Vagina (tissue), 2 donors: ENCODE data around the gene VCPKMT. TPM values are rescaled to one million over a fixed set of nuclear protein-coding genes. Genes with fewer than 3 reads are reported as not detected.
A peak's percentile ranks its signal among the peaks of the same experiment; 100 is the strongest.
"Not testable (repeated sequence)": the region's sequence is repeated elsewhere in the genome, so short reads cannot be mapped to it uniquely, and the experiment has no call there.

Experiments
- DNase-seq, 2 donors: peaks; one replicate each; pipeline ENCODE4 v3.0.0-alpha.2; 2017; ENCODE audit errors: extremely low spot score in 2 of 2
- H3K27ac ChIP-seq: fragments of 200-600 bp; sonication (generic); one replicate; pipeline ENCODE4 v1.5.1; 2019
- H3K27me3 ChIP-seq: fragments of 200-600 bp; sonication (generic); one replicate; pipeline ENCODE4 v1.5.1; 2019
- H3K36me3 ChIP-seq, 2 donors: fragments of 200-600 bp; sonication (generic); one replicate each; pipeline ENCODE4 v1.5.1; 2017 to 2019
- H3K4me1 ChIP-seq: fragments of 200-600 bp; sonication (generic); one replicate; pipeline ENCODE4 v1.5.1; 2019
- H3K4me3 ChIP-seq, 2 donors: fragments of 200-600 bp; sonication (generic); 1 replicate in 1 of 2; 2 replicates in 1 of 2; pipeline ENCODE4 v1.5.1; 2016 to 2019
- H3K9me3 ChIP-seq: fragments of 200-600 bp; sonication (generic); one replicate; pipeline ENCODE4 v1.5.1; 2019
- POLR2A ChIP-seq, 2 donors: fragments of 450-650 bp; IDR thresholded peaks; one replicate each; pipeline ENCODE4 v1.6.1; 2017; ENCODE audit warnings: antibody characterized with exemption in 2 of 2, mild to moderate bottlenecking in 2 of 2, moderate library complexity in 2 of 2
- POLR2AphosphoS5 ChIP-seq, 2 donors: sonication (generic); formaldehyde crosslinking; IDR thresholded peaks; one replicate each; pipeline ENCODE4 v1.9.0; 2017; ENCODE audit warnings: antibody characterized with exemption in 2 of 2, mild to moderate bottlenecking in 2 of 2, low read depth in 1 of 2; ENCODE audit not compliant: insufficient read depth in 1 of 2
- intact Hi-C: fragments of 100-400 bp; cut with DNase I; formaldehyde crosslinking; loops from one replicate; pipeline ENCODE4 v1.15.1; 2023
- total RNA-seq: library from RNA; depleted of rRNA; stranded (reverse); fragments of >200 nt; gene quantifications from one replicate; pipeline ENCODE4 v1.2.3, GENCODE V29; 2016
- TF ChIP-seq, protein P1 (sequence below), 3 experiments: fragments of 450-650 bp in 2 of 3; fragments of 200-600 bp in 1 of 3; sonication (generic) in 1 of 3; IDR thresholded peaks; one replicate each; pipeline ENCODE4 v1.5.1; 2017 to 2019; ENCODE audit warnings: antibody characterized with exemption in 3 of 3, mild to moderate bottlenecking in 2 of 3, moderate library complexity in 2 of 3

VCPKMT gene
- total RNA-seq, 1 donor from 2014 or later, result 2.5 TPM

DNA sequence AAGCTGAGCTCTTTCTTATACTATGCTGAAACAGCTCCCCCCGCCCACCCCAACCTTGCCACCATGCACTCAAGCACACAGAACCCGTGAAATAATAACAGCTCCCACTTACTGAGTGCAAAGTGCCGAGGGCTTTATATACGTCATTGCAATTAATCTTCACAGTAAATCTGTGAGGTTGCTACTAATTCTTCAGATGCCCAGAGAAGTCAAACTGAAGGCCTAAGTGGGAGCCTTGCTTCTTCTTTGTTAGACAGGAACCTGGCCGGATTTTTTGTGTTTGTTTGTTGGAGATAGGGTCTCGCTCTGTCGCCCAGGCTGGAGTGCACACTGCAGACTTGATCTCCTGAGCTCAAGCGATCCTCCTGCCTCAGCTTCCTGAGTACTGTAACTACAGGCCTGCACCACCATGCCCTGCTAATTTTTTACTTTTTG lies 34.0 kb downstream of the VCPKMT start:
- intact Hi-C loops, result no loop called here
- no peak for TF ChIP-seq POLR2A (IDR thresholded peaks at IDR 0.05)
- TF ChIP-seq, protein P1, sequence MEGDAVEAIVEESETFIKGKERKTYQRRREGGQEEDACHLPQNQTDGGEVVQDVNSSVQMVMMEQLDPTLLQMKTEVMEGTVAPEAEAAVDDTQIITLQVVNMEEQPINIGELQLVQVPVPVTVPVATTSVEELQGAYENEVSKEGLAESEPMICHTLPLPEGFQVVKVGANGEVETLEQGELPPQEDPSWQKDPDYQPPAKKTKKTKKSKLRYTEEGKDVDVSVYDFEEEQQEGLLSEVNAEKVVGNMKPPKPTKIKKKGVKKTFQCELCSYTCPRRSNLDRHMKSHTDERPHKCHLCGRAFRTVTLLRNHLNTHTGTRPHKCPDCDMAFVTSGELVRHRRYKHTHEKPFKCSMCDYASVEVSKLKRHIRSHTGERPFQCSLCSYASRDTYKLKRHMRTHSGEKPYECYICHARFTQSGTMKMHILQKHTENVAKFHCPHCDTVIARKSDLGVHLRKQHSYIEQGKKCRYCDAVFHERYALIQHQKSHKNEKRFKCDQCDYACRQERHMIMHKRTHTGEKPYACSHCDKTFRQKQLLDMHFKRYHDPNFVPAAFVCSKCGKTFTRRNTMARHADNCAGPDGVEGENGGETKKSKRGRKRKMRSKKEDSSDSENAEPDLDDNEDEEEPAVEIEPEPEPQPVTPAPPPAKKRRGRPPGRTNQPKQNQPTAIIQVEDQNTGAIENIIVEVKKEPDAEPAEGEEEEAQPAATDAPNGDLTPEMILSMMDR (IDR thresholded peaks at IDR 0.05), result no peak
- TF ChIP-seq POLR2AphosphoS5 (IDR thresholded peaks at IDR 0.05; ENCODE audit: insufficient read depth in 1 of 2, low read depth in 1 of 2), result no peak

DNA sequence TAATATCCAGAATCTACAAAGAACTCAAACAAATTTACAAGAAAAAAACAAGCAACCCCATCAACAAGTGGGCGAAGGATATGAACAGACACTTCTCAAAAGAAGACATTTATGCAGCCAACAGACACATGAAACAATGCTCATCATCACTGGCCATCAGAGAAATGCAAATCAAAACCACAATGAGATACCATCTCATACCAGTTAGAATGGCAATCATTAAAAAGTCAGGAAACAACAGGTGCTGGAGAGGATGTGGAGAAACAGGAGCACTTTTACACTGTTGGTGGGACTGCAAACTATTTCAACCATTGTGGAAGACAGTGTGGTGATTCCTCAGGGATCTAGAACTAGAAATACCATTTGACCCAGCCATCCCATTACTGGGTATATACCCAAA lies 37.3 kb downstream of the VCPKMT start:
- H3K4me1 ChIP-seq, result peaks cover 23% of the 10 kb centered on the region
- H3K4me3 ChIP-seq, intact Hi-C loops, H3K27me3 ChIP-seq, H3K9me3 ChIP-seq, DNase-seq, H3K27ac ChIP-seq, H3K36me3 ChIP-seq: not testable (repeated sequence)

More for the DNA sequence above, 34.0 kb downstream of the VCPKMT start:
- no peak for DNase-seq
- Histone ChIP-seq H3K9me3 (no peaks in the 10 kb centered on the region), H3K27me3 (no peaks in the 10 kb centered on the region), H3K36me3 (no peaks in the 10 kb centered on the region), H3K4me3 (no peak overlapping the region), H3K4me1 (peaks cover 23% of the 10 kb centered on the region), H3K27ac (peak overlapping the region; percentile 50)

DNA sequence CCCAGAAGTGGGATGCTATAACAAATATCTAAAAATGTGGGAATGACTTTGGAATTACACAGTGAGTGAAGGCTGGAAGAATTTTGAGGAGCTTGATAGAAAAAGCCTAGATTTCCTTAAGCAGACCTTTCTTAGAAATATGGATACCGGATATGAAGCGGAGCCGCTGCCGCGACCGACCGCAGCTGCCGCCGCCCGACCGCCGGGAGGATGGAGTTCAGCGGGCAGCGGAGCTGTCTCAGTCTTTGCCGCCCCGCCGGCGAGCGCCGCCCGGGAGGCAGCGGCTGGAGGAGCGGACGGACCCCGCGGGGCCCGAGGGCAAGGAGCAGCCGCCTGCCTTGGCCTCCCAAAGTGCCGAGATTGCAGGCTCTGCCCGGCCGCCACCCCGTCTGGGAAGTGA lies 42.7 kb downstream of the VCPKMT start:
- H3K27ac ChIP-seq, intact Hi-C loops, H3K4me3 ChIP-seq, H3K36me3 ChIP-seq, H3K4me1 ChIP-seq, DNase-seq, H3K9me3 ChIP-seq, H3K27me3 ChIP-seq: not testable (repeated sequence)

DNA sequence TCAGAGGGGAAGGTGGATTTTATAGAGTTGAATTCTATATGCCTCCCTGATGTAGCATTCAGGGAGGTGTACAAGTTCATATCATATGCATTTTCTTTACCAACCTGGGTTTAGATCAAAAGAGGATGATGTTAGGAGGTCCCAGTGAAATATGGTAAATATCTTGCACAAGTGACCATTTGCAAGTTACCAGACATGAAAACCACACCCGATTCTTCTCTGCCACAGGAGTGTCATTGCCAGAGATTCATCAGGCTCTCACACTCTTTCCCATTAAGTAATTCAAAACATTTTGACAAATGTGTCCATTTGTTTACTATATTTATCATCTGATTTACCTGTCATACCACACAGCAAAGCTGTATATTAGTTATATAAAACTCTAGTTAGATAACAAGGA lies 44.0 kb downstream of the VCPKMT start:
- no peak overlapping the region for H3K4me3 ChIP-seq
- no peak for DNase-seq
- H3K36me3 ChIP-seq, result no peaks in the 10 kb centered on the region
- no peak for TF ChIP-seq POLR2A (IDR thresholded peaks at IDR 0.05)
- TF ChIP-seq, protein P1 (IDR thresholded peaks at IDR 0.05), result no peak
- no peak for TF ChIP-seq POLR2AphosphoS5 (IDR thresholded peaks at IDR 0.05; ENCODE audit: insufficient read depth in 1 of 2, low read depth in 1 of 2)
- no peaks in the 10 kb centered on the region for H3K27me3 ChIP-seq
- intact Hi-C loops, result no loop called here
- no peaks in the 10 kb centered on the region for H3K4me1 ChIP-seq
- H3K9me3 ChIP-seq, result no peaks in the 10 kb centered on the region
- H3K27ac ChIP-seq, result no peak overlapping the region

DNA sequence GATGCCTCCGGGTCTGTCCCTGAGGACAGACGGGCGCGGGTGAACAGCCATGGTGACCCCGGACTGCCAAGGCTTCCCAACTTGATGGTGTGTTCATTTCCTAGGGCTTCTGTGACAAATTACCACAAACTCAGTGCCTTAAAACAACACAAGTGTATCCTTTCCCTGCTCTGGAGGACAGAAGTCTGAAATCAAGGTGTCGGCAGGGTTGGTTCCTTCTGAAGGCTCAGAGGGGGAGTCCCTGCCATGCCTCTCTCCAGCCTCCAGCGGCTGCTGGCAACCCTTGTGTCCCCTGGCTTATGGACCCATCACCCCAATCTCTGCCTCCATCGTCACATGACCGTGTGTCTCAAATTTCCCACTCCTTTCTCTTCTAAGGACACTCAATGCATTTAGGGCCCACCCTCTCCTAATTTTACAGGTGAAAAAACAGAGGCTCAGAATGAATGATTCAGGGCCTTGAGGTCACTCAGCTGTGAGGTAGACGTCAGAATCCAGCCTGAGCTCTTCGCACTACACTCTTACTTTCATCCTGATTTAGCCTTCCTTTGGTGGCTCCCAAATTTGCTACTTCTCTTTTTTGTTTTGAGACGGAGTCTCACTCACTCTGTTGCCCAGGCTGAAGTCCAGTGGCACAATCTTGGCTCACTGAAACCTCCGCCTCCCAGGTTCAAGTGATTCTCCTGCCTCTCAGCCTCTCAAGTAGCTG lies 45.4 kb downstream of the VCPKMT start:
- no peak overlapping the region for H3K4me3 ChIP-seq
- no peaks in the 10 kb centered on the region for H3K27me3 ChIP-seq
- no peak for DNase-seq
- H3K36me3 ChIP-seq, result no peaks in the 10 kb centered on the region
- H3K4me1 ChIP-seq, result no peaks in the 10 kb centered on the region
- TF ChIP-seq POLR2A (IDR thresholded peaks at IDR 0.05) (no peak), POLR2AphosphoS5 (IDR thresholded peaks at IDR 0.05; ENCODE audit: insufficient read depth in 1 of 2, low read depth in 1 of 2) (no peak)
- TF ChIP-seq, protein P1 (IDR thresholded peaks at IDR 0.05), result no peak
- no peaks in the 10 kb centered on the region for H3K9me3 ChIP-seq
- no peak overlapping the region for H3K27ac ChIP-seq
- intact Hi-C loops, result no loop called here

DNA sequence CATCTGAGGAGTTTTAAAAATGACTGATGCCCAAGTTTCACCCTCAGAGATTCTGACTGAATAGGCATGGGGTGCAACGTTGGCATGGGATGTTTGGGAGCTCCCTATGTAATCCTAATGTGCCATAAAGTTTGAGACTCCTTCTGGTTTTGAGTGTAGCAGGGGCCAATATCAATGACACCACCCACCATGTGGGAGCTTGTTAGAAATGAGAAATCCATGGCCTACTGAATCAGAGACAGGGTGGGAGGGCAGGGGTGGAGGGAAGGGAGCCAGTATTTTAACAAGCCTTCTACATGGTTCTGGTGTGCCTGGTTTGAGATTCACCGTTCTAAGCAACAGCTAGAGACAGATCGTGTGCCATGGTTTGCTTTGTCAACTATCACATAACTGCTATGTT lies 46.1 kb downstream of the VCPKMT start:
- intact Hi-C loops, result no loop called here
- Histone ChIP-seq H3K4me1 (no peaks in the 10 kb centered on the region), H3K9me3 (no peaks in the 10 kb centered on the region), H3K27ac (no peak overlapping the region), H3K27me3 (no peaks in the 10 kb centered on the region), H3K36me3 (no peaks in the 10 kb centered on the region), H3K4me3 (no peak overlapping the region)
- TF ChIP-seq, protein P1 (IDR thresholded peaks at IDR 0.05), result no peak
- TF ChIP-seq POLR2A (IDR thresholded peaks at IDR 0.05), result no peak
- TF ChIP-seq POLR2AphosphoS5 (IDR thresholded peaks at IDR 0.05; ENCODE audit: insufficient read depth in 1 of 2, low read depth in 1 of 2), result no peak
- DNase-seq, result no peak
